ENCODE measurements around the gene ARAP1.

The ARAP1 gene

DNA sequence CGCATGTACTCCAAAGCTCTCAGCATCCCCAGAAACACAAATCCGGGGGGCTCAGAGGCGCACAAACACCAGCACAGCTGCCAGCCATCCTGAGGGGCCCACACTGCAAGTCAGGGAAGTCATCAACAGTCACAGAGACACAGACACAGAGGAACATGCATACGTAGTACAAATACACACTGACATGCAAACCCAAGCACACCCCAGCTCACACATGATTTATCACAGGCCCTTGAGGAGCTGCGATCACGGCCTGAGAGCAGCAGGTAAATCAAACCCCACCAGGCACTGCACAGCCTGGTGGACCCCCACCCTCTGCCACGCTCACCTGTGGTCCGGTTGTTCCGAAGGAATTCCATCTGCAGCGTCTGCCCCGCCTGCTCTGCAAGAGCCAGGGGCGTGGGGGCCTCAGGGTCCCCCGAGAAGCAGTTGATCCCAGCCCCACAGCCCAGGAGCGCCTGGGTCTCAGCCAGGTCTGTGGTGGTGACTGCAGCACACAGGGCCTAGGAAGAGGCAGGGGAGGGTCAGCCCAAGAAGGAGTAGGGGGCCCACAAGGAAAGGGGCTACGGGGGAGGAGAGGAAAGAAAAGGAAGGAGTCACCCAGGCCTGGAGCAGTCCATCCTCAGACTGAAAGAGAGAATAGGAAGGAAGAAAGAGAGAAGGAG, 49.5 kb downstream of the ARAP1 start:
- H3K9me3 ChIP-seq (ENCODE audit: severe bottlenecking) = no peaks in the 10 kb centered on the region
- DNase-seq = no peak
- peaks cover 51% of the 10 kb centered on the region for H3K36me3 ChIP-seq
- no peak overlapping the region for H3K4me3 ChIP-seq (ENCODE audit: low read depth, low read length)
- TF ChIP-seq, protein P1, sequence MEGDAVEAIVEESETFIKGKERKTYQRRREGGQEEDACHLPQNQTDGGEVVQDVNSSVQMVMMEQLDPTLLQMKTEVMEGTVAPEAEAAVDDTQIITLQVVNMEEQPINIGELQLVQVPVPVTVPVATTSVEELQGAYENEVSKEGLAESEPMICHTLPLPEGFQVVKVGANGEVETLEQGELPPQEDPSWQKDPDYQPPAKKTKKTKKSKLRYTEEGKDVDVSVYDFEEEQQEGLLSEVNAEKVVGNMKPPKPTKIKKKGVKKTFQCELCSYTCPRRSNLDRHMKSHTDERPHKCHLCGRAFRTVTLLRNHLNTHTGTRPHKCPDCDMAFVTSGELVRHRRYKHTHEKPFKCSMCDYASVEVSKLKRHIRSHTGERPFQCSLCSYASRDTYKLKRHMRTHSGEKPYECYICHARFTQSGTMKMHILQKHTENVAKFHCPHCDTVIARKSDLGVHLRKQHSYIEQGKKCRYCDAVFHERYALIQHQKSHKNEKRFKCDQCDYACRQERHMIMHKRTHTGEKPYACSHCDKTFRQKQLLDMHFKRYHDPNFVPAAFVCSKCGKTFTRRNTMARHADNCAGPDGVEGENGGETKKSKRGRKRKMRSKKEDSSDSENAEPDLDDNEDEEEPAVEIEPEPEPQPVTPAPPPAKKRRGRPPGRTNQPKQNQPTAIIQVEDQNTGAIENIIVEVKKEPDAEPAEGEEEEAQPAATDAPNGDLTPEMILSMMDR (IDR thresholded peaks at IDR 0.05; ENCODE audit: low read depth, low read length) = no peak
- peak overlapping the region; percentile 68 for H3K27ac ChIP-seq
- no peaks in the 10 kb centered on the region for H3K27me3 ChIP-seq (ENCODE audit: insufficient read depth, low read depth, severe bottlenecking)

DNA sequence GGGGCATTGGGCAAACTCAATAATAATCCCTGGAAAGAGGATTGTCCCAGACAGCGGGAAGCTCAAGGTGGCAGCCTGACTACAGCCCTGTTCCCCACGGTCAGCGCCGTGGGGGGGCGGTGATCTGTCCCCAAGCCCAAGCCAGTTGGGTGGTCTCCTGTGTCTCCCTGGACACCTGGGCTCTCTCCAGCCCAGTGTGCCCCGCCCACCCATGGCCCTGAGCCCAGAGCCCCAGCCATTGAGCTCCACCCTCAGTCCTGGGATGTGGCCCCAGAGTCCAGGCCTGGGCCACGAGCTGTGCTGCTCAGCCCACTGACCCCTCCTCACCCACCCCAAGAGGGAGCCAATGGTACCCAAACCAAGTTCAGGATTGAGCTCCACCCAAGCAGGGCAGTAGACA, 50.1 kb downstream of the ARAP1 start:
- H3K4me3 ChIP-seq (ENCODE audit: low read depth, low read length) = no peak overlapping the region
- H3K27ac ChIP-seq = no peak overlapping the region
- H3K36me3 ChIP-seq = peaks cover 54% of the 10 kb centered on the region
- TF ChIP-seq, protein P1 (IDR thresholded peaks at IDR 0.05; ENCODE audit: low read depth, low read length) = no peak
- H3K27me3 ChIP-seq (ENCODE audit: insufficient read depth, low read depth, severe bottlenecking) = no peaks in the 10 kb centered on the region
- no peak for DNase-seq
- no peaks in the 10 kb centered on the region for H3K9me3 ChIP-seq (ENCODE audit: severe bottlenecking)

DNA sequence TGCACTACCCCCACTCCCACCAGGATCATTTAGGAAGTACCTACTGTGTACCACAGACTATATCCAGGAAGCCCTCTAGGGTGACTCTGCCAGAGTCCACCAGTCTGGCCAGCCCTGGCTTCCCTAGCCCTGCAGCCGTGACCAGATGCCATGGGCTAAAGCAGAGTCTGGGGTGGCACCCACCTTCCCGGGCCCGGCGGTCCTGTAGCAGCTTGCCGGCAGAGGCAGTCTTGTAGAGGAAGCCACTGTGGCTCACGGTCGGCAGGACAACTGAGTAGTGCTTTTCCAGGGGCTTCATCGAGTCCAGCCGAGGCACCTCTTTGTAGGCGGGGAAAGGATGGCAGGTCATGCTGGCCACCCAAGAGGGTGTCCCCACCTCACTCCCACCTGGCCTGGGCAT, 50.7 kb downstream of the ARAP1 start:
- no peaks in the 10 kb centered on the region for H3K27me3 ChIP-seq (ENCODE audit: insufficient read depth, low read depth, severe bottlenecking)
- TF ChIP-seq, protein P1 (IDR thresholded peaks at IDR 0.05; ENCODE audit: low read depth, low read length) = no peak
- H3K27ac ChIP-seq = no peak overlapping the region
- no peak for DNase-seq
- peaks cover 58% of the 10 kb centered on the region for H3K36me3 ChIP-seq
- no peak overlapping the region for H3K4me3 ChIP-seq (ENCODE audit: low read depth, low read length)
- H3K9me3 ChIP-seq (ENCODE audit: severe bottlenecking) = no peaks in the 10 kb centered on the region

DNA sequence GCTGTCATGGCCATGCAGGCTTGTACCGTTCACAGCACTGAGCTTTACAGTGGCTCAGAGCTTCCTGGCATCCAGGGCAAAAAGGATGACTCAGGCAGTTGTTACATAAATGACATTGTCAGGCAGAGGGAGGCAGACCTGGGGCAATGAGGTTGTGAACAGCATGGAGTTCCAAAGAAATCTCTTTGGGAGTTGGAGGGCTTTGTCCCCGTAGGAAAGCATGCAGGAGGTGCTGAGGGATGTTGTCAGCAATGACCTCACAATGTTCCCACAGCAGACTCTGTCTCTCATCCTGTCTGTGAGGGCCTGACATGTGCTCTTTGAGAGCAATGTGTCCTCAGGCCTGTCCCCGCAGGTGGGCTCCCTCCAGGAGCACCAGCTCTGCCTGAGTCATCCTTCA, 52.1 kb downstream of the ARAP1 start:
- no peaks in the 10 kb centered on the region for H3K9me3 ChIP-seq (ENCODE audit: severe bottlenecking)
- H3K4me3 ChIP-seq (ENCODE audit: low read depth, low read length) = no peak overlapping the region
- no peak for DNase-seq
- TF ChIP-seq, protein P1 (IDR thresholded peaks at IDR 0.05; ENCODE audit: low read depth, low read length) = no peak
- no peak overlapping the region for H3K27ac ChIP-seq
- H3K27me3 ChIP-seq (ENCODE audit: insufficient read depth, low read depth, severe bottlenecking) = no peaks in the 10 kb centered on the region
- H3K36me3 ChIP-seq = peaks cover 64% of the 10 kb centered on the region

DNA sequence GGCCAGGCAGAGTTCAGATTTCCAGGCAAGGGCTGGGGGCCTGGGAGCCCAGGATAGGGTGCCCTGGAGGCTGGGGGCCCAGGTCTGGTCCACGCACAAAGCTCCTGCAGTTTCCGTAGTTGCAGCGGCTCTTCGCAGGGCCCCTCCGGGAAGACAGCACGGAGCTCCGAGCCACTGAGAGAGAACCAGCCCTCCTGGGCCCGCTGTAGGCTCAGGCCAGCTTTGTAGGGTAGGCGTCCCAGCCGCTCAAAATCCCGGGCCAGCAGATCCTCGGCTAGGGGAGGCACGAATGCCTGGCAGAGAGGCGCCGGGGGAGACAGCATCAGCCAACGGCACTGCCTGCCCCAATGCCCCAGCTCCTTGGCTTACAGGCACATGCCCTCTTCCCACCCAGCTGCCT, 54.4 kb downstream of the ARAP1 start:
- Histone ChIP-seq H3K9me3 (ENCODE audit: severe bottlenecking) (no peaks in the 10 kb centered on the region), H3K27me3 (ENCODE audit: insufficient read depth, low read depth, severe bottlenecking) (no peaks in the 10 kb centered on the region), H3K4me3 (ENCODE audit: low read depth, low read length) (no peak overlapping the region), H3K27ac (no peak overlapping the region), H3K36me3 (peaks cover 58% of the 10 kb centered on the region)
- TF ChIP-seq, protein P1 (IDR thresholded peaks at IDR 0.05; ENCODE audit: low read depth, low read length) = no peak
- DNase-seq = no peak

Measured in WERI-Rb-1 (cell line).